Lower lobe of right lung (tissue), 2 donors: Measurements from ENCODE around the gene CDH23. TPM values are rescaled to one million over a fixed set of nuclear protein-coding genes. Genes with fewer than 3 reads are reported as not detected.

Source experiments
- ATAC-seq, 2 donors: fragments of 200-7000 bp; cut with Tn5 transposase; one replicate each; pipeline ENCODE4 v1.9.1; 2020 to 2022; ENCODE audit warnings: mild to moderate bottlenecking in 2 of 2, moderate library complexity in 2 of 2
- DNase-seq: peaks from one replicate; pipeline ENCODE4 v3.0.0-alpha.2; 2020
- H3K27ac ChIP-seq: fragments of 200-600 bp; one replicate; pipeline ENCODE4 v1.8.0; 2022
- H3K27me3 ChIP-seq: fragments of 200-600 bp; one replicate; pipeline ENCODE4 v1.8.0; 2022; ENCODE audit warnings: low read depth
- H3K36me3 ChIP-seq: fragments of 200-600 bp; one replicate; pipeline ENCODE4 v1.8.0; 2022; ENCODE audit warnings: mild to moderate bottlenecking
- H3K4me1 ChIP-seq: fragments of 200-600 bp; one replicate; pipeline ENCODE4 v1.8.0; 2022
- H3K4me3 ChIP-seq: fragments of 200-600 bp; one replicate; pipeline ENCODE4 v1.8.0; 2022; ENCODE audit warnings: mild to moderate bottlenecking
- H3K9me3 ChIP-seq: fragments of 200-600 bp; one replicate; pipeline ENCODE4 v1.8.0; 2022
- intact Hi-C: fragments of 100-400 bp; cut with DNase I; formaldehyde crosslinking; loops from one replicate; pipeline ENCODE4 v1.11.0; 2022
- total RNA-seq: library from RNA; stranded (reverse); fragmentation: NEBNext Ultra II Directional; extraction: Animal tissue kit (Norgen Biotek cat#: 25700); gene quantifications from one replicate; pipeline ENCODE4 v1.2.1, GENCODE V29; 2021
- TF ChIP-seq, protein P1 (sequence below): fragments of 200-600 bp; IDR thresholded peaks from one replicate; pipeline ENCODE4 v1.8.0; 2022; ENCODE audit warnings: antibody characterized with exemption, mild to moderate bottlenecking
- donor health status: DM: no; HTN: yes; CAD: no; lungs with severe emphysema.

The CDH23 gene
- total RNA-seq, 1 donor from 2014 or later, result 9.4 TPM

GRCh38 chr10:71623986-71624291, 227.2 kb downstream of the CDH23 start:
- Histone ChIP-seq H3K9me3 (no peaks in the 10 kb centered on the region), H3K4me1 (peaks cover 38% of the 10 kb centered on the region), H3K27ac (no peak overlapping the region), H3K36me3 (no peaks in the 10 kb centered on the region), H3K27me3 (peaks cover 4% of the 10 kb centered on the region), H3K4me3 (no peak overlapping the region)
- DNase-seq, result no peak
- intact Hi-C loops, result no loop called here
- no peak for ATAC-seq
- TF ChIP-seq, protein P1, sequence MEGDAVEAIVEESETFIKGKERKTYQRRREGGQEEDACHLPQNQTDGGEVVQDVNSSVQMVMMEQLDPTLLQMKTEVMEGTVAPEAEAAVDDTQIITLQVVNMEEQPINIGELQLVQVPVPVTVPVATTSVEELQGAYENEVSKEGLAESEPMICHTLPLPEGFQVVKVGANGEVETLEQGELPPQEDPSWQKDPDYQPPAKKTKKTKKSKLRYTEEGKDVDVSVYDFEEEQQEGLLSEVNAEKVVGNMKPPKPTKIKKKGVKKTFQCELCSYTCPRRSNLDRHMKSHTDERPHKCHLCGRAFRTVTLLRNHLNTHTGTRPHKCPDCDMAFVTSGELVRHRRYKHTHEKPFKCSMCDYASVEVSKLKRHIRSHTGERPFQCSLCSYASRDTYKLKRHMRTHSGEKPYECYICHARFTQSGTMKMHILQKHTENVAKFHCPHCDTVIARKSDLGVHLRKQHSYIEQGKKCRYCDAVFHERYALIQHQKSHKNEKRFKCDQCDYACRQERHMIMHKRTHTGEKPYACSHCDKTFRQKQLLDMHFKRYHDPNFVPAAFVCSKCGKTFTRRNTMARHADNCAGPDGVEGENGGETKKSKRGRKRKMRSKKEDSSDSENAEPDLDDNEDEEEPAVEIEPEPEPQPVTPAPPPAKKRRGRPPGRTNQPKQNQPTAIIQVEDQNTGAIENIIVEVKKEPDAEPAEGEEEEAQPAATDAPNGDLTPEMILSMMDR, result no peak

- Histone ChIP-seq H3K36me3 (no peaks in the 10 kb centered on the region), H3K27ac (no peak overlapping the region), H3K4me3 (no peak overlapping the region), H3K27me3 (peaks cover 4% of the 10 kb centered on the region), H3K4me1 (peaks cover 30% of the 10 kb centered on the region), H3K9me3 (no peaks in the 10 kb centered on the region)
- TF ChIP-seq, protein P1, result no peak
- DNase-seq, result no peak
- ATAC-seq, result no peak
- intact Hi-C loops, result no loop called here
Observed at GRCh38 chr10:71625445-71626175, 228.9 kb downstream of the CDH23 start.

DNA sequence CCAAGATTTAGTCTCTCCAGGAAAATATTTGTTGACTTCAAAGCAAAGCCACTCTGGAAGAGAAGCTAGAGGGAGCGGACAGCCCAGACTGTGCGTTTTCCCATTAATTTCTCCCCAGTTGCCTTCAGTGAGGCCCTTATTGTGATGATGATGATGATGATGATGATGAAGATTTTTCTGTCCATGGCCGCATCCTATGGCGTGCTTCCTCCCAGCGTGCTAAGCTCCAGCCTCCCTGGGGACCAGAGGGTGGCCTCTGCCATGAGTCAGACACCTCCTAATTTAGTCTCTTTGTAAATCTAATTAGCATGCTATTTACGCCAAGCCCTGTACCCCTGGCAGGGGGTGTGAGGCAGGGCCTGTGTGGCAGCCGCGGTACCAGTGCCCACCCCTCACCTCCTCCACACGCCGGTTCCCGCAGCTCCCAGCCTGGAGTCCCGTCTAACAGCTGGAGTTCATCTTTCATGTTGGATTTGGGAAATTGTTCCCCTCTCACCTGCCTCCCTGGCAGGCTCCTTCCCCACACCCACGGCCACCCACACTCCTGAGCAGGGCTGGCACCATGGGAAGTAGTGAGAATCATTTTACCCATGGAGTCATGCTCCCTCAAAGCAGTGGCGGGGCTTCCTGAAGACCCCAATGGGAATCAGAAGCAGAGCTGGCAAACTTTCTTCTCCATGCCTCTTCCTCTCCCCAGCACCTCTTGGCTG, 230.7 kb downstream of the CDH23 start:
- H3K36me3 ChIP-seq, result no peaks in the 10 kb centered on the region
- intact Hi-C loops, result no loop called here
- H3K4me3 ChIP-seq, result no peak overlapping the region
- DNase-seq (no peak), ATAC-seq (no peak)
- peaks cover 15% of the 10 kb centered on the region for H3K4me1 ChIP-seq
- TF ChIP-seq, protein P1, result no peak
- H3K27ac ChIP-seq, result no peak overlapping the region
- H3K27me3 ChIP-seq, result peaks cover 4% of the 10 kb centered on the region
- no peaks in the 10 kb centered on the region for H3K9me3 ChIP-seq

DNA sequence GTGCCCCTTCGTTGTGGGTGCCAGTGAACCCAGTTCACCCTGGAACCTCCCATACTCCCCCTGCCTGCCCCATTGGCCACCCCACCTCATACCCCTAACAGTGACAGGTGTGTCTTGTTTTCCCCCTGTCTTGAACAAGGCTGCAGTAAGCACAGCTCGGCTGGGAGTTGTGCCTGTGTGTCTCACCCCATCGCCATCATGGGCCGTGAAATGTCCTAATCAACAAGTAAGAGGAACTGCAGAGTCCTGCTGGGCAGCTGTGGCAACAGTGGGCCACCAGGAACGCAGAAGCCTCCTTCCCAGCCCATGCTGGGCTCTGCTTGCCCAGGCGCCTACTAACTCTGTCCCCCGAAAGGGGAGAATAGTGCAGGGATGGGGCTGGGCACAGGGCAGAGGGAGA, 231.2 kb downstream of the CDH23 start:
- H3K4me3 ChIP-seq, result no peak overlapping the region
- H3K4me1 ChIP-seq, result peaks cover 10% of the 10 kb centered on the region
- H3K36me3 ChIP-seq, result no peaks in the 10 kb centered on the region
- intact Hi-C loops, result no loop called here
- peaks cover 4% of the 10 kb centered on the region for H3K27me3 ChIP-seq
- ATAC-seq, result peak; percentile 55 to 63
- TF ChIP-seq, protein P1, result no peak
- H3K9me3 ChIP-seq, result no peaks in the 10 kb centered on the region
- H3K27ac ChIP-seq, result no peak overlapping the region
- peak; percentile 67 for DNase-seq

DNA sequence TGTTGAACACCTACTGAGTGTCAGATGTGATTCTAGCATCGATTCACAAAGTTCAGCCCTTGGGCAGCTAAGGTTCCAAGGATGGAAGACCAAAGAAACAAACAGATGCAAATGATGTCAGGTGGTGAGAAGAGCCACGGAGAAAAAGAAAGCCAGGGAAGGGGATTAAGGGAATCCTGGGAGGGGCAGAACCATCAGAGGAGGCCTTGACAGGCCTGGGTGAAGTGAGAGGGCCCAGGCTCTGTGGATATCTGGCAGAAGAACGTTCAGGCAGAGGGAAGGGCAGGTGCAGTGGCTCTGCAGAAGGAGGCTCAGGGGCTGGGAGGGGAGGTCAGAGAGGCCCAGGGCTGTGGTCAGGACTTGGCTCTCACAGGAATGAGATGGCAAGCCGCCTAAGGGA, 232.4 kb downstream of the CDH23 start:
- TF ChIP-seq, protein P1, result no peak
- intact Hi-C loops, result no loop called here

More for the DNA sequence above, 232.4 kb downstream of the CDH23 start:
- Histone ChIP-seq H3K4me3 (no peak overlapping the region), H3K27ac (no peak overlapping the region), H3K4me1 (no peaks in the 10 kb centered on the region), H3K9me3 (no peaks in the 10 kb centered on the region), H3K27me3 (peaks cover 4% of the 10 kb centered on the region), H3K36me3 (no peaks in the 10 kb centered on the region)
- DNase-seq, result no peak
- ATAC-seq, result no peak
